DND-41 (cell line): Measurements from ENCODE around the gene KCNMB1.

Experiments used
- EZH2 ChIP-seq: IDR thresholded peaks from 3 replicates; pipeline ENCODE4 v1.6.1; 2012; ENCODE audit warnings: borderline replicate concordance, low read depth, mild to moderate bottlenecking, moderate library complexity, low read length, inconsistent platforms; ENCODE audit not compliant: severe bottlenecking
- TF ChIP-seq, protein P1 (sequence below): IDR thresholded peaks from 2 replicates; pipeline ENCODE4 v1.5.1; 2012; ENCODE audit warnings: borderline replicate concordance, low read length, moderate library complexity, mild to moderate bottlenecking; ENCODE audit not compliant: poor library complexity, severe bottlenecking; ENCODE audit errors: extremely low read depth

DNA sequence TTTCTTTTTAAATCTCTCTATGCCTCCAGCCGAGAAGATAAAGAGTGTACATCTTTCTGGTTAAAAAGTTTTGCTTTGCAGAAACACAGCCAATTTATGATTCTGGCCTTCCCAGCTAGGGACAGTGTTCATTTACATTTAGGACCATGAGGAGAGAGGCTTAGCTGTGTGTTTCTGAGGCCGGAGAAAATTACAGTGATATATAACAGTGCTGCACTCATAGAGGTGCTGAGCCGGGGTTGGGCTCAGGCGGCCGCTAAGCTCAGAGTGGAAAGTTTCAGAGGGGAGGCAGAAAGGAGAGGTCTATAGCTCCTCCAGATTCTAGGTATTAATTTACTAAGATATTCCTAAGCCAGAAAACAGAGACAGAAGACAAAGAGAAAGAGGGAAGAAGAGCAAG lies 54.5 kb downstream of the KCNMB1 start:
- TF ChIP-seq, protein P1, sequence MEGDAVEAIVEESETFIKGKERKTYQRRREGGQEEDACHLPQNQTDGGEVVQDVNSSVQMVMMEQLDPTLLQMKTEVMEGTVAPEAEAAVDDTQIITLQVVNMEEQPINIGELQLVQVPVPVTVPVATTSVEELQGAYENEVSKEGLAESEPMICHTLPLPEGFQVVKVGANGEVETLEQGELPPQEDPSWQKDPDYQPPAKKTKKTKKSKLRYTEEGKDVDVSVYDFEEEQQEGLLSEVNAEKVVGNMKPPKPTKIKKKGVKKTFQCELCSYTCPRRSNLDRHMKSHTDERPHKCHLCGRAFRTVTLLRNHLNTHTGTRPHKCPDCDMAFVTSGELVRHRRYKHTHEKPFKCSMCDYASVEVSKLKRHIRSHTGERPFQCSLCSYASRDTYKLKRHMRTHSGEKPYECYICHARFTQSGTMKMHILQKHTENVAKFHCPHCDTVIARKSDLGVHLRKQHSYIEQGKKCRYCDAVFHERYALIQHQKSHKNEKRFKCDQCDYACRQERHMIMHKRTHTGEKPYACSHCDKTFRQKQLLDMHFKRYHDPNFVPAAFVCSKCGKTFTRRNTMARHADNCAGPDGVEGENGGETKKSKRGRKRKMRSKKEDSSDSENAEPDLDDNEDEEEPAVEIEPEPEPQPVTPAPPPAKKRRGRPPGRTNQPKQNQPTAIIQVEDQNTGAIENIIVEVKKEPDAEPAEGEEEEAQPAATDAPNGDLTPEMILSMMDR, result no peak
- TF ChIP-seq EZH2, result no peak
